NB4 (cell line): Measurements from ENCODE around the gene PODNL1.
A peak's percentile ranks its signal among the peaks of the same experiment; 100 is the strongest.

Experiments used
- POLR2A ChIP-seq: IDR thresholded peaks from 2 replicates; pipeline ENCODE4 v1.6.1; 2011; ENCODE audit warnings: mild to moderate bottlenecking; ENCODE audit not compliant: insufficient read length; ENCODE audit errors: extremely low read depth
- TF ChIP-seq, protein P1 (sequence below): IDR thresholded peaks from one replicate; pipeline ENCODE4 v1.5.1; 2012; ENCODE audit warnings: low read depth, low read length

DNA sequence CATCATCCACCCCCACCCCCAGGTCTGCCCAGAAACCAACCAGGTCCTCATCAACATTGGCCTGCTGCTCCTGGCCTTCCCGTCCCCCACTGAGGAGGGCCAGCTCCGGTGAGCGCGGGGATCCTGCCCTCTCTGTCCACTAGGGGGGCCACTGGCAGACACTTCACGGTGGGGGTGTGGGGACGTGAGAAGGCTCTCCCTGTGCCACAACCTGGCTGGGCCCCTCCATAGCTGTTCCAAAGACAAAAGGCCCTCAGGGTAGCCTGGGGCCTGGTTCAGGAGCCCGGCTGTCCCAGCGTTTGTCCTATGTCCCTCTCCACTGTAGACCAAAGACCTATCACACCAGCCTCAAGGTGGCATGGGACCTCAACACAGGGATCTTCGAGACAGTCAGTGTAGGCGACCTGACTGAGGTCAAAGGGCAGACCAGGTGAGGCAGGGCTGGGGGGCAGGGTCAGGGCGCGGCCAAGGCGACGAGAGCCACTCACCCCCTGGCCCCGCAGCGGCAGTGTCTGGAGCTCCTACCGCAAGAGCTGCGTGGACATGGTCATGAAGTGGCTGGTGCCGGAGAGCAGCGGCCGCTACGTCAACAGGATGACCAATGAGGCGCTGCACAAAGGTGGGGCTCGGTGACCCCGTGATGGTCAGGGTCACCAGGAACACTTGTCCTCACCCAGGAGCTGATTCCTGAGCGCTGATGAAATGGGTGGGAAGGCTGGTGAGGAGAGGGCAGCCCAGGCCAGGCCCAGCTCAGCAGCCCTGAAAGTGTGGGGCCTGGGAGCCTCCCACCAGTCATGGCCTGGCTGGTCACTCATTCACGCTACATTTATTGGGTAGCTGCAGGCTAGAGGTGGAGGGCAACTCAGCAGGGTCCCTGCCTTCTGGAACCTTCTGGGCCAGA lies 22.0 kb upstream of the PODNL1 start:
- TF ChIP-seq POLR2A = no peak
- TF ChIP-seq, protein P1, sequence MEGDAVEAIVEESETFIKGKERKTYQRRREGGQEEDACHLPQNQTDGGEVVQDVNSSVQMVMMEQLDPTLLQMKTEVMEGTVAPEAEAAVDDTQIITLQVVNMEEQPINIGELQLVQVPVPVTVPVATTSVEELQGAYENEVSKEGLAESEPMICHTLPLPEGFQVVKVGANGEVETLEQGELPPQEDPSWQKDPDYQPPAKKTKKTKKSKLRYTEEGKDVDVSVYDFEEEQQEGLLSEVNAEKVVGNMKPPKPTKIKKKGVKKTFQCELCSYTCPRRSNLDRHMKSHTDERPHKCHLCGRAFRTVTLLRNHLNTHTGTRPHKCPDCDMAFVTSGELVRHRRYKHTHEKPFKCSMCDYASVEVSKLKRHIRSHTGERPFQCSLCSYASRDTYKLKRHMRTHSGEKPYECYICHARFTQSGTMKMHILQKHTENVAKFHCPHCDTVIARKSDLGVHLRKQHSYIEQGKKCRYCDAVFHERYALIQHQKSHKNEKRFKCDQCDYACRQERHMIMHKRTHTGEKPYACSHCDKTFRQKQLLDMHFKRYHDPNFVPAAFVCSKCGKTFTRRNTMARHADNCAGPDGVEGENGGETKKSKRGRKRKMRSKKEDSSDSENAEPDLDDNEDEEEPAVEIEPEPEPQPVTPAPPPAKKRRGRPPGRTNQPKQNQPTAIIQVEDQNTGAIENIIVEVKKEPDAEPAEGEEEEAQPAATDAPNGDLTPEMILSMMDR = peak; percentile 17
